Forelimb muscle (tissue), 1 donor: ENCODE results near the gene CCDC87. TPM values are rescaled to one million over a fixed set of nuclear protein-coding genes. Genes with fewer than 3 reads are reported as not detected.
"Not testable (repeated sequence)": the region's sequence is repeated elsewhere in the genome, so short reads cannot be mapped to it uniquely, and the experiment has no call there.

Source experiments
- DNase-seq: peaks from one replicate; pipeline ENCODE4 v3.0.0-alpha.2; 2013; ENCODE audit warnings: low read depth
- polyA plus RNA-seq: library from polyadenylated mRNA; unstranded; fragments of 120-200 nt; gene quantifications from one replicate; pipeline ENCODE4 v1.2.1, GENCODE V29; 2013; ENCODE audit not compliant: insufficient read length

Gene CCDC87
- polyA plus RNA-seq, 1 donor, result 0.06 TPM

DNA sequence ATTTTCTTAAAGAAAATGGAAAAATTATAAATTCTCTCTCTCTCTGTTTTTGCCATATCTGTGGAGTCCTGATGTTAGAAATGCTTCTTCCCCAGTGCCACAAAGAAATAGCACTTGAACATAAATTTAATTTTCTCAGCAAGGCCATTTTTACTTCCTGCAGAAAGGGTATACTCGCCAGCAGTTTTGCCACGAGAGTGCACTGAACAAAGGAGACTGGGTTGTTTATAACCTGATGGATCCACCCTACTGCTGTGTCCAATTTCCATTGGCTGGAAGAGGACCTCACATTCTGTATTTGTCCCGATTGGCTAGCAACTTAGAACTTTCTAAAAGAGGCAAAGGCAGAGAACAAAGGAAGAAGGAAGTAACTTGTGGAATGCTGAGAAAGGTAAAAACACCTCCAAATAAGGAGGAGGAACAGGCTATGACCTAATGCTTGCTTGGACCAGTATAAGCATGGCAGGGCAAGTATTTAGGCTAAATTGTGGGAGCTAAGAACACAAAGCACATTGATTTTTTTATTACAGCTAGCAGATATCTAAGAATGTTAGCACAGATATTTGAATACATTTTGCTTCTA lies 10.2 kb downstream of the CCDC87 start:
- not testable (repeated sequence) for DNase-seq

DNA sequence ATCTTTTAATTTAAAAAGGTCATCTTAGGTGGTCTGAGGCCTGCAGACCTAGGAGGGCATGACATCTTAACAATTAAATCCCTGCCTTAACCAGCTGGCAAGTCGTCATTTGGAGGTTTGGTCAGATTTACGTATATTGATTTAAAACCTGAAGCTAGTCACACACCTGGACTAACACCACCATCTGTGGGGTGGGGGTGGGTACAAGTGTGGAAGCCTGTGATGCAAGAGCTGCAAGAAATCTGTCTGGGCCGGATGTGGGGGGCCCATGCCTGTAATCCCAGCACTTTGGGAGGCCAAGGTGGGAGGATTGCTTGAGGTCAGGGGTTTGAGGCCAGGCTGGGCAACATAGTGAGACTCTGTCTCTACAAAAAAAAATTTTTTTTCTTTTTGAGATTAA lies 11.6 kb downstream of the CCDC87 start:
- DNase-seq, result no peak

DNA sequence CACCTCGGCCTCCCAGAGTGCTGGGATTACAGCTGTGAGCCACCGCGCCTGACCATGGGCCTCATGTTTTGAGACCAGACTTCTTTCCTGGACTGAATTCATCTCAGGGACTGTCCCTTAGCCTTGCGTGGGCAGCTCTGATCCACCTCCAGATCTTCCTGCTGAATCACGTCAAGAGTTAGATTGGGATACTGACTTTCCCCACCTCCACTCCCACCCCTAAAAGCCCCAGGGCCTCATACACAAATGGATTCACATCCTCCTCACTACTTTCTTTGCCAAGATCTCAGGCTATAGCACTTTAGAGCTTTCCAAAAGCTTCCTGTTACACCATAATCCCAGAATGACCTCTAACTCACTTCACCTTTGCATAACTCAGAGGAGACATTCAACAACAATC lies 12.1 kb downstream of the CCDC87 start:
- no peak for DNase-seq

DNA sequence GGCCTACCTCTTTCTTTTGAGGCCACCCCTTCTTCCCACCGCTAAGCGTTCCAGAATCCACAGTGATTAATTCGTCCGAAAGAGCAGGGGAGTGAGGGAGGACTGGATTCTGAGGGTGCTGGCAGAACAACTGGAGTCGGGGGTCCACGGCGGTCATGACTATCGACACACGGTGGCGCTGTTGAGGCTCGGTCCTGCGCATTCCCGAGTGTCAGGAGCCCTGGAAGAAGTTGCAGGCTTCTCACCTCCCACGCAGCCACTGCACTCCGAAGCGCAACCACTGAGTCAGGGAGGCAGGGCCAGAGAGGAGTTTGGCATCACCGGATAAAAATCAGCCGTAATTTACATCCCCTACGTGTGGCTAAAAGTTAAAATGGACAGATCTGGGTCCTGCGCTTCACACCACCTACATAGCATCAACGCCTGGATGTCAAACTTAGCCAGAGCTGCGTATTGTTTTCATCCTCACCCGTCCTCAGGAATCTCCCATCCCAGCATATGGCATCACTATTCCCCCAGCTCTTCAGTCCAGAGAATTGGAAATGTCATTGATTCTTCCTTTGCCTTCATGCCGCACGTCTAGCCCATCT lies 13.8 kb downstream of the CCDC87 start:
- DNase-seq, result peak; percentile 28

DNA sequence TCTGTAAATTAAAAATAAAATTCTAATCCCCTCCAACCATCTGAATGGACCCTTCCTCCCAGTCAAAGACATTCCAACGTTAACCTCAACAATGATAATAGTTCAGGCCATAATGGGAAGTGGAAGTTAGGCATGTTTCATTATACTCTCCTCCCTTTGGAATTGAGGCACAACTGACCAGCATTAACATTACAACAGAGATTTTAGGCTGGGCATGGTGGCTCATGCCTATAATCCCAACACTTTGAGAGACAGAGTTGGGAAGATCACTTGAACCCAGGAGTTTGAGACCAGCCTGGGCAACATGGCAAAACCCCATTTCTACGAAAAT lies 22.0 kb downstream of the CCDC87 start:
- DNase-seq, result no peak

DNA sequence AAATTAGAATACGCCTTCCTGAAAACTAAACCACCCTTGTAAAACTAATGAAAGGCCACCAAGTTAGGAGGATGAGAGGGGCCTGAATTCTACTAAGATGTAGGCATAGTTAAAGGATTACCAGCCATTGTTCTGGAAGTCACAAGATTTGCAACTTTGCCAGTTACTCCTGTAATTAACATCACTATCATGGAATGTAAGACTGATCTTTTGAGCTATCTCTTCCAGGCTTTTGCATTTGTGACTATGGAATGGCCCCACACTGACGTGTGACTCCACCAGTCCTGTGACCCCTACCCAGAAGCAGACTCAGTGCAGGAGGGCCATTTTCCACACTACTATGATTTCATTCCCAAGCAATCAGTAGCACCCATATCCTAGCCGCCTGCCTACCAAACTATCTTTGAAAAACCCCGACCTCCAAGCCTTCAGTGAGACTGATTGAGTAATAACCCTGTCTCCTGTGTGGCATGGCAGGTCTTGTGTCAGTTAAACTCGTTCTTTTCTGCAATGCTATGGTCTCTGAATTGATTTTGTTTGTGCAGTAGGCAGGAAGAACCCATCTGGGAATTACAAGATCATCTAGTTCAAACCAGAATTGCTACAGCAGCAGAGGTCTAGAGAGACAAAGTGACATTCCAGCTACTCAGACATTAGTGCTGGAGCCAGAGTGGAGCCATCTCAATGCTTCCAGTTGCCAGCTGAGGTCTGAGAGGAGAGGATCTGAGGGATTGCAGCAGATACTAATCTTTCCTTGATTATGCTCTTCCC lies 22.6 kb downstream of the CCDC87 start:
- DNase-seq, result no peak

DNA sequence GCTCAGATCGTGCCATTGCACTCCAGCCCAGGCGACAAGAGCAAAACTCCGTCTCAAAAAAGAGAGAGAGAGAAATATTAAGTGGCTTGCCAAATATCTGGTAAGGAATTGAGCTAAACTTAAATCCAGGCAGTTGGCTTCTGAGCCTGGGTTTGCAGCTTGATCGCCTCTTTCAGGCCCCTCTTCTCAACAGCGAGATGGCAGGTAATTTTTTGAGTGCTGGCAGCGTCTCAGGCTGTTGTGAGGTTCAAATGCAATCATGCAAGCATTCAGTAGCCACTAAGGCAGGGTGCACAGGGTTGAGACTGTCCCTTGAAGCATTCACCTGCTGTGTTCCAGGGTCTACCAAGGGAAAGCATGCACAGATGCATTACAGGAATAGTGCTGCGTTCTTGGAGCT lies 23.8 kb downstream of the CCDC87 start:
- no peak for DNase-seq

DNA sequence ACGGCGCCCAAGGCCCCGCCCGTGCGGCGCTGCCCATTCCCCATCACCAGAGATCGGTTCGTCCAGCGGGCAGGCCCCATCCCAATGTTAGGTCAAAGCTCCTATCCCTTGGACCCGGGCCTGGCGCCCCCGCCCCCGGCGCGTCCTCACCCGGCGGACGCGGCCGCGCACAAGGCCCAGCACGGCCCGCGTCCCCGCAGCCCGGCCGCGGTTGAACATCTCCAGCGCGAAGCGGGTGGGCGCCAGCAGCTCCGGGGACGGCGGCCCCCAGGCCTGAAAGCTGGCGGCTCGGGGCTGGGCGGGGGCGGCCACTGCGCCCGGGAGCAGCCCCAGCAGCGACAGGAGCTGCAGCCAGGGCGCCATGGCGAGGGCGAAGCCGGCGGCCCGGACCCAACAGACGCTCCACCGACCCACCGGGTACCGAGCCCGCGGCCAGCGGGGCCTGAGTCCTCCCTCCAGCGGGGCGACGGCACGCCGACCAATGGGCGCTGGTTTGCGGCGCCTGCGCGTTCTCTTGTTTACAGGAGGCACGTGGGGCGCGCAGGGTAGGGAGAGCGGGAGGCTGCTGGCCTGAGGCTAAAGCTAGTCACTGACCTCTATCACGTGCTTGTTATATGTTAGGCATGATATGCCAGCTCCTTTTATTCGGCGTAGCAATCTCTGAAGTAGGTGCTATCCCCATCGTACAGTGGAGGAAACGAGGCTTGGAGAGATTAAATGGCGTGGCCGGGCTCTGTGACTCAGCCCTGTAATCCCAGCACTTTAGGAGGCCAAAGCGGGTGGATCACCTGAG lies 24.5 kb downstream of the CCDC87 start, which contains the start of gene CTSF:
Gene CTSF, minus strand, starts transcription at position 483 of the 793 bp plus-strand sequence. Its CDS starts 120 bp downstream, at position 363.
- no peak for DNase-seq

DNA sequence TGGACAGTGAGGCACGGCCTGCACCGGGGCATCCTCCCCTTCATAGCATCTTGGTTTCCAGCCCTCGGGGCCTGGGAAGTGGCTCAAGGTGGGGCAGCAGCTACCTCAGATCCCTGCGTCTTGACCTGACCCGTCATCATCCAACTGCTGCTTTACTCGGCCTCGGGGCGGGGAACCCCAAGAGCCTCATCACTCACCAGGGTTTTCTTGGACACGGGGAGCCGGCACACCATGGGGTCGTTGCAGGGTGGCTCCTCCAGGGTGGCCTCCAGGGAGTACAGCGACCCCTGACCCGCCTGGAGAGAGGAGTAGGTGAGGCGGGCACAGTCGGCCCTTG lies 25.1 kb downstream of the CCDC87 start:
- no peak for DNase-seq

DNA sequence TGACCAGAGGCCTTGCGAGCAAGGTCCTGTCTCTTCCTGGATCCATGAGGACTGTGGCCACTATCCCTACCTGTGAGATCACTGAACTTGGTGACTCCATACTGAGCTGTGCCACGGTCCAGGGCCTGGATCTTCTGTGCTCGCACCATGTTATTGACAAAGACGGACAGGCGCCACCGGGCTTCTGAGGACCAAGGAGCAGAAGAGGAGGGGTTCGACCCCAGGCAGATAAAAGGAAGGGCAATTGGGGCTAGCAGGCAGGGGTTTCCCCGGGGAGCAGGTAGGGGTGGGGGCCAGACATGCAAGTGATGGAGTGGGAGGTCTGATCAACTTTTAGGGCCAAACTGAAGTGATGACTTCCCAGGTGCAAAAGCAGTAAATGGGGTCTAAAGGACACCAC lies 26.6 kb downstream of the CCDC87 start:
- DNase-seq, result no peak

DNA sequence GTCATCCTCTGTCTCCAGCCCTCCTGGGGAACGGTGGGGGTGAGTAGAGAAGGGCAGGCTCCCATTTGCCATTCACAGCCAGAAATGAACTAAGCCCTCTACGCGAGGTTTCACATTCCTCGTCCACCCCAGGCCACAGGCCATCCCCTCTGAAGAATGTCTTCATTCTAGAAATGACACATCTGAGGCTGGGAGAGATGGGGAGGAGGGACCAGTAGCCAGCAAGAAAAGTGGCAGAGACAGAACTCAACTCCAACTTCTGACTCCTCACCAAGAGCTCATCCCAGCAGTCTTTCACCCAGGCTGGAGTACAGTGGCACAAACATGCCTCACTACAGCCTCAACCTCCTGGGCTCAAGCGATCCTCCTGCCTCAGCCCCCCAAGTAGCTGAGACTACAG lies 27.9 kb downstream of the CCDC87 start:
- DNase-seq, result no peak

DNA sequence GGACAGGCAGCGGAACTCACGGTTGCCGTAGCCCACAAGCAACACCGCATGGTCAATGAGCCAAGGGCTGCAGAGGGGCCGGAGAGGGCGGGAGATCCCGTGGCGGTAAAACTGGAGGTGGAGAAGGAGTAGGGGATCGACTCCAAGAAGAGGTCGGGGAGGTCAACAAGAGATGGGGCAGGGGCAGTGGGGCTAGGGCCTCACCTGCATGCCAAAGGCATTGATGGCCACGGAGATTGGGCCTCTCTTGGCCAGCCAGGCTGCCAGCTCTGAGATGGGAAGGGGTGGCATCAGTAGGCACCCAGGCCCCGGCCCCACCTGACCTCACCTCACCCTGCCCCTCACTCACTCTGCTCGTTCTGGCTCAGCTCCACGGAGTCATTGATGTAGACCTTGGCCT lies 28.3 kb downstream of the CCDC87 start:
- DNase-seq, result no peak

DNA sequence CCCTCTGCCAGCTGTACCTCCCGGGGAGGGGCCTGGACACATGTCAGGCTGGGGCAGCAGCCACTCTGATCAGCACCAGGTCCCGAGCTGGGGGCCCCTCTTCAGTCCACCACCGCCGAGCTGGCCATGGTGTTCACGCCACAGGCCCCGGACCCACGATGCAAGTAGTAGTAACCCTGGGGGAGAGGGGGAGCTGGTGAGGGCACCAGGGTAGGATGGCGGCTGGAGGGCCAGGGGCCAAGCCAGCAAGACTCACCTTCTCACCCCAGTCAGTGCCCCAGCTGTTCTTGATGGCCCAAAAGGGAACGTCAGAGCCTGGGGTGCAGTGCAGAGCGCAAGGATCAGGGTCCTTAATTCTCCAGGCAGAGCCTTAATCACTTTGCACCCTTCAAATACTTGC lies 29.0 kb downstream of the CCDC87 start:
- DNase-seq, result no peak

DNA sequence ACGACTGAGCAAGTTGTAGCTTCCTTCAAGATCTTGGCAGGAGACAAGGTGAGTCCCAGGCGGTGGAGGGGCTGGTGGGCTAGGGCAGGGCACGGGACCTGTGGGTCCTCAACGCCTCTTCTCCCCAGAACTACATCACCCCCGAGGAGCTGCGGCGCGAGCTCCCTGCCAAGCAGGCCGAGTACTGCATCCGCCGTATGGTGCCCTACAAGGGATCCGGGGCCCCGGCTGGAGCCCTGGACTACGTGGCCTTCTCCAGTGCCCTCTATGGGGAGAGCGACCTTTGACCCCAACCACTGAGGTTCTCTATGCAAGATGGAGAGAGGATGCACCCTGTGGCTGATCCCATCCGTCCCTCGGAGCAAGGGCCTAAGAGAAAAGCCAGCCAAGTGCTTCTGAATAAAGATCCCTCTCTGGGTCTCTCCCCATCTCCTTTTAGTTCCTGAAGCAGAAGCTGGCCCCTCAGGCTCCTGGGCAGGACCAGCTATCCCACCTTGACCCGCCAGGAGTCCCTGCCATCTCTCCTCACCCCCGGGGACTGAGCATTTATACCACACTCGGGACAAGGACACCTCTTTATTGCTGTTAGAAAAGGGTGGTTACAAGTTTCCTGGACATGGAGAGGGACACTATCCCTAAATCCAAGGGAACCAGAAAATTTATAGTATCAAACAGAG lies 29.8 kb downstream of the CCDC87 start:
- no peak for DNase-seq

DNA sequence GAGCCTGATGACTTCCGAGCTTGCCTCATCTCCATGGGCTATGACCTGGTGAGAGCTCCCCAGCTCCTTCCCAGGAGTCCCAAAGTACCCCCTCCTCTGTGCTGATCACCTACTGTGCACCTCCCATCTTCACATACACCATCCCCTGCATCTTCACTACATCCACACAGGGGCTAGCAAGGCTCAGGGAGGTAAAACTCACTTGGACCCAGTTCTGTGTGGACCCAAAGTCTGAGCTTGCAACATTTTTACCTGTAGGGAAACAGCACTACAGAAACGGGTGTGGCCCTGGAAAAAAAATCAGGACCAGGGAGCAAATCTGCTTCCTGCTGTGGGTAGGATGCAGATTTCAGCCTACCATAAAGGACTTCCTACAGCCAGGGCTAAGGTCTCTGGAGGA lies 30.6 kb downstream of the CCDC87 start:
- DNase-seq, result no peak

DNA sequence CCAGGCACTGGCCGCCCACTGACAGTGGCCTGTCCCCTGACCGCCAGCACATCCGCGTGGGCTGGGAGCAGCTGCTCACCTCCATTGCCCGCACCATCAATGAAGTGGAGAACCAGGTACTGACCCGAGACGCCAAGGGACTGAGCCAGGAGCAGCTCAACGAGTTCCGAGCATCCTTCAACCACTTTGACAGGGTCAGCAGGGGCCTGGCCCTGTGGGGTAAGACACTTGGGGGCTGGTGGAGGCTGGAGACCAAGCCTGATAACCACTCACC lies 31.0 kb downstream of the CCDC87 start:
- DNase-seq, result no peak

DNA sequence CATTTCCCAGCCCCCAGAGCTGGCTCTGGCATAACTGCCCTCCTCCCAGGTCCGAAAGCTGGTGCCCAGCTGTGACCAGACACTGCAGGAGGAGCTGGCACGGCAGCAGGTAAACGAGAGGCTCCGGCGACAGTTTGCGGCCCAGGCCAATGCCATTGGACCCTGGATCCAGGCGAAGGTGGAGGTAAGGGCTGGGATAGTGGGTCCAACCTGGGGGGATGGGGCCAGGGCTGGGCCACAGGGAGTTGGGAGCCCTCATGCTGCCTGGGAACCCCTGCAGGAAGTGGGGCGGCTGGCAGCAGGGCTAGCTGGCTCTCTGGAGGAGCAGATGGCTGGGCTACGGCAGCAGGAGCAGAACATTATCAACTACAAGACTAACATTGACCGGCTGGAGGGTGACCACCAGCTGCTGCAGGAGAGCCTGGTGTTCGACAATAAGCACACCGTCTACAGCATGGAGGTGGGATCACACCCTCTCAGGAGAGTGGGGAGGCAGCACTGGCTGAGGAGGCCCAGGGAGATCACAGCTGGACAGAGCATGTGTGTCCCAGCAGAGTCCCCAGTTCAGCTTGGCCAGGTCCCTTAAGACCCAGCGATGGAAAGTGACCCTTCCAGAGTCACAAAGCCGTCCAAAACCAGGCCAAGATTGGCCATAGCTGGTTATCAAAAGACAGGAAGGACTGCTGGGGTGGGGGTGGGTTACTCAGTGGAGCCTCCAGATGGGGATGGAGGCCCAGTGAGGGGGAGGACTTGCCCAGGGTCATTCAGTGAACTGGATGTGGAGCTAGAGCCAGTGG lies 31.5 kb downstream of the CCDC87 start:
- no peak for DNase-seq

DNA sequence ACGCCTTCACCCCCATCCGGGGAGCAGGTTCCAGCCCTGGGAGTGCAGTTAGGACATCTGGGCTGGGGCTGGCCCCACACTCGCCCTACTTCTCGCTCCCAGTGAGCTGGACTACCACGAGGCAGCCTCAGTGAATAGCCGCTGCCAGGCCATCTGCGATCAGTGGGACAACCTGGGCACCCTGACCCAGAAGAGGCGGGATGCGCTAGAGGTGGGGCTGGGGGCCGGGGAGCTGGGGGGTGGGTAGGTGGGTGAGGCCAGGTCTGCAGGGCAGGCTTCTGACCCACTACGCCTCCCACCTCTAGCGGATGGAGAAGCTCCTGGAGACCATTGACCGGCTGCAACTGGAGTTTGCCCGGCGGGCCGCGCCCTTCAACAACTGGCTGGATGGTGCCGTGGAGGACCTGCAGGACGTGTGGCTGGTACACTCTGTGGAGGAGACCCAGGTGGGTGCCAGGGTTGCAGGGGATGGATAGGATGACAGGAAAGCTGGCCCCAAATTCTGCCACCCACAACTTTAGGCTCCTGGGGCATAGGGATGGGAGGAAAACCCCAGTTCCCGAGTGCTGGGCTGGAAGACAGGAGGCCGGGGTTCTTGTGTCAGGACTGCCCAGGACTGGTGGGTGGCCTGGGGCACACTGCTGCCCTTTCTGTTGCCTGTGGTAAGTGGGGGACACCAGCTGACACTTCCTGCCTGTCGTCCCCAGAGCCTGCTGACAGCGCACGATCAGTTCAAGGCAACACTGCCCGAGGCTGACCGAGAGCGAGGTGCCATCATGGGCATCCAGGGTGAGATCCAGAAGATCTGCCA lies 32.8 kb downstream of the CCDC87 start:
- DNase-seq, result no peak

DNA sequence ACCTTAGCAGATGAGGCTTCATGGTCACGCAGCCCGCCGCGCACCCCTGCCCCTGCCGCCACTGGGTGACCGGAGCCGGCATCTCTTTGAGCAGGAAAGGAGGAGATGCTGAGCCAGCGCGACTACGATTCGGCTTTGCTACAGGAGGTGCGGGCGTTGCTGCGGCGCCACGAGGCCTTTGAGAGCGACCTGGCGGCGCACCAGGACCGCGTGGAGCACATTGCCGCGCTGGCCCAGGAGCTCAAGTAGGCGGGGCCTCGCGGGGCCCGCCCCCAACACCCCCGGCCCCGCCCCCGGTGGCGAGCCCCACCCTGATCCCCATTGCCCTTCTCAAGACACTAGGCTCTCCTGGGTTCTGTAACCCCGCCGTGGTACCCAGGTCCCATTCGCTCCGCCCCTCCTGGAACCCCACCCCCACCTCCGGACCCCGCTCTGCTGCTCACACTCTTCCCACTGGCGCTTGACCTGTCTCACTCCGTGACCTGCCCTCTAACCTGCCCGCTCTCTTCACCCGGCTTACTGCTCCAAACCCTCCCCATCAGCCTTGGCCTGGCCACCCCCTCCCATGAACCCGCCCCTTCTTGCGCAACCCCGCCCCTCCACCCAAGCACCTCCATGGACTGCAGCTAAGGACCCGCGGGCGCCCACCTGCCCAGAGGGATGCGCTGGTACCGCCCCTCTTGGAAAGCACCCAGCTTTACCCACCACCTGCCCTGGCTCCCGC lies 33.6 kb downstream of the CCDC87 start:
- no peak for DNase-seq

DNA sequence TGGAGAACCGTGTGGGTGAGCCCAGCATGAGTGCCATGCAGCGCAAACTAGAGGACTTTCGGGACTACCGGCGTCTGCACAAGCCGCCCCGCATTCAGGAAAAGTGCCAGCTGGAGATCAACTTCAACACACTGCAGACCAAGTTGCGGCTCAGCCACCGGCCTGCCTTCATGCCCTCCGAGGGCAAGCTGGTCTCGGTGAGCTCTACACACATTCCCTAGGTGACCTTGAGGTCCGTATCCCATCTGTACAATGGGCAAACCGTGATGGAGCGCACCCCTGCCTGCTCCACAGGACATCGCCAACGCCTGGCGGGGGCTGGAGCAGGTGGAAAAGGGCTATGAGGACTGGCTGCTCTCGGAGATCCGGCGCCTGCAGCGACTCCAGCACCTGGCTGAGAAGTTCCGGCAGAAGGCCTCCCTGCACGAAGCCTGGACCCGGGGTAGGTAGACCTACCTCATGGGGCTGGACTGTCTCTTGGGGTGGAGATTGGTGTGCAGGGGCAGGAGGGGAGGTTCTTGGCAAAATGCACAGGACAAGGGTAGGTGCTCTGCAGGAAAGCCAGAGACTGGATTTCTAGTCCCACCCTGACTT lies 35.0 kb downstream of the CCDC87 start:
- no peak for DNase-seq
